Tibial nerve (tissue), 4 donors: Measurements from ENCODE around the gene PLXDC2. TPM values are rescaled to one million over a fixed set of nuclear protein-coding genes. Genes with fewer than 3 reads are reported as not detected.
"Not testable (repeated sequence)": the region's sequence is repeated elsewhere in the genome, so short reads cannot be mapped to it uniquely, and the experiment has no call there.

Experiments used
- DNase-seq, 2 donors: peaks; one replicate each; pipeline ENCODE4 v3.0.0-alpha.2; 2019; ENCODE audit warnings: low spot score in 2 of 2
- H3K27ac ChIP-seq, 4 donors: fragments of 200-600 bp; sonication (generic) in 3 of 4; one replicate each; pipeline ENCODE4 v1.5.1; 2017 to 2019; ENCODE audit warnings: mild to moderate bottlenecking in 1 of 4
- H3K27me3 ChIP-seq, 2 donors: fragments of 200-600 bp; sonication (generic) in 1 of 2; one replicate each; pipeline versions ENCODE4 v1.5.1 to v1.6.0; 2017 to 2019
- H3K36me3 ChIP-seq, 3 donors: fragments of 200-600 bp; sonication (generic); one replicate each; pipeline ENCODE4 v1.5.1; 2018 to 2019
- H3K4me1 ChIP-seq, 4 donors: fragments of 200-600 bp; sonication (generic) in 3 of 4; one replicate each; pipeline ENCODE4 v1.5.1; 2017 to 2019
- H3K4me3 ChIP-seq, 4 donors: fragments of 200-600 bp; sonication (generic) in 3 of 4; one replicate each; pipeline ENCODE4 v1.5.1; 2017 to 2019; ENCODE audit warnings: mild to moderate bottlenecking in 1 of 4, moderate library complexity in 1 of 4
- H3K9me3 ChIP-seq, 4 donors: fragments of 200-600 bp; sonication (generic) in 3 of 4; one replicate each; pipeline ENCODE4 v1.5.1; 2017 to 2019
- EP300 ChIP-seq, 2 donors: sonication (generic); formaldehyde crosslinking; IDR thresholded peaks; one replicate each; pipeline ENCODE4 v1.6.1; 2017; ENCODE audit warnings: antibody characterized with exemption in 2 of 2, mild to moderate bottlenecking in 1 of 2
- POLR2A ChIP-seq, 2 donors: fragments of 450-650 bp; IDR thresholded peaks; one replicate each; pipeline ENCODE4 v1.6.1; 2017; ENCODE audit warnings: antibody characterized with exemption in 2 of 2, mild to moderate bottlenecking in 2 of 2, moderate library complexity in 2 of 2
- WGBS, 2 donors: methylation state at CpG; one replicate each; pipeline ENCODE4 v1.1.5; 2018; 5-methylcytosine and 5-hydroxymethylcytosine counted together
- total RNA-seq, 4 donors: library from RNA; depleted of rRNA; stranded (reverse); fragments of >200 nt; gene quantifications; one replicate each; pipeline ENCODE4 v1.1.0, GENCODE V29; 2016
- TF ChIP-seq, protein P1 (sequence below), 5 experiments: fragments of 200-600 bp in 3 of 5; fragments of 450-650 bp in 2 of 5; sonication (generic) in 3 of 5; IDR thresholded peaks; one replicate each; pipeline ENCODE4 v1.5.1; 2016 to 2019; ENCODE audit warnings: antibody characterized with exemption in 5 of 5, mild to moderate bottlenecking in 3 of 5, moderate library complexity in 2 of 5

PLXDC2 gene
- total RNA-seq, 4 donors from 2014 or later, result 55.2 to 79.2 (median 74.5) TPM

DNA sequence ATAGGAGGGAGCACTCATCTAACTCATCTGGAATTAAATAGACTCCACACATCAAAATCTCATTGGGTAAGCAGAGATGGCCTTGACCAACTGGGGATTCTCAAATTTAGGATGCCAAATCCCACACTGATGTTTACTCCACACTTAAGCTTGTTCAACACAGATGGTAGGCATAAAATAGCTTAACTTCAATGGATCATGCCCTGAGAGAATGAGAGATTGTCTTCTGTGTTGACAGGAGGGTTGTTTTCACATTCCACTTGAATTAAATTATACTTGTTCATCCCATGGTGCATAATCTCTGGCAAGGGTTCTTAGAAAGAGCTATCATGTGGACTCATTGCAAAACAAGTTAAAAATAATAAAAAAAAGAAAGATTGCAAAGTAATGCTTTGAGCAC is 391.4 kb downstream of the PLXDC2 start:
- Histone ChIP-seq H3K27me3 (no peaks in the 10 kb centered on the region), H3K4me3 (no peak overlapping the region), H3K9me3 (no peaks in the 10 kb centered on the region), H3K27ac (no peak overlapping the region), H3K36me3 (peaks cover 0 to 11% (median 0%) of the 10 kb centered on the region in 3 donors), H3K4me1 (no peaks in the 10 kb centered on the region)
- no peak for TF ChIP-seq POLR2A (IDR thresholded peaks at IDR 0.05)
- peak in 1 of 2 donors; percentile 10 for TF ChIP-seq EP300 (IDR thresholded peaks at IDR 0.05)
- TF ChIP-seq, protein P1, sequence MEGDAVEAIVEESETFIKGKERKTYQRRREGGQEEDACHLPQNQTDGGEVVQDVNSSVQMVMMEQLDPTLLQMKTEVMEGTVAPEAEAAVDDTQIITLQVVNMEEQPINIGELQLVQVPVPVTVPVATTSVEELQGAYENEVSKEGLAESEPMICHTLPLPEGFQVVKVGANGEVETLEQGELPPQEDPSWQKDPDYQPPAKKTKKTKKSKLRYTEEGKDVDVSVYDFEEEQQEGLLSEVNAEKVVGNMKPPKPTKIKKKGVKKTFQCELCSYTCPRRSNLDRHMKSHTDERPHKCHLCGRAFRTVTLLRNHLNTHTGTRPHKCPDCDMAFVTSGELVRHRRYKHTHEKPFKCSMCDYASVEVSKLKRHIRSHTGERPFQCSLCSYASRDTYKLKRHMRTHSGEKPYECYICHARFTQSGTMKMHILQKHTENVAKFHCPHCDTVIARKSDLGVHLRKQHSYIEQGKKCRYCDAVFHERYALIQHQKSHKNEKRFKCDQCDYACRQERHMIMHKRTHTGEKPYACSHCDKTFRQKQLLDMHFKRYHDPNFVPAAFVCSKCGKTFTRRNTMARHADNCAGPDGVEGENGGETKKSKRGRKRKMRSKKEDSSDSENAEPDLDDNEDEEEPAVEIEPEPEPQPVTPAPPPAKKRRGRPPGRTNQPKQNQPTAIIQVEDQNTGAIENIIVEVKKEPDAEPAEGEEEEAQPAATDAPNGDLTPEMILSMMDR (IDR thresholded peaks at IDR 0.05), result no peak
- no peak for DNase-seq

DNA sequence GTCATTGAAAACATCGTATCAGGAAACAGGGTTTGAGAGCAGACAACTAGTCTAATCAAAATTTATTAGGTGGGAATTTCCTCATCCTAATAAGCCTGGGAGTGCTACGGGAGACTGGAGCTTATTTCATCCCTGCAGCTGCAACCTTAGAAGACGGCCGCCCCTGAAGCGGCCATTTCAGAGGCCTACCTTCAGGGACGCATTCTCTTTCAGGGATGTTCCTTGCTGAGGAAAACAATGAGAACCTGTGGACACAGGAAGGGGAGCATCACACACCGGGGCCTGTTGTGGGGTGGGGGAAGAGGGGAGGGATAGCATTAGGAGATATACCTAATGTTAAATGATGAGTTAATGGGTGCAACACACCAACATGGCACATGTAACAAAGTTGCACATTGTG is 392.9 kb downstream of the PLXDC2 start:
- H3K27ac ChIP-seq, H3K27me3 ChIP-seq, H3K9me3 ChIP-seq, H3K4me3 ChIP-seq, DNase-seq, H3K4me1 ChIP-seq: not testable (repeated sequence)
- H3K36me3 ChIP-seq, result peaks cover 0 to 11% (median 0%) of the 10 kb centered on the region in 3 donors
- 93 to 96% methylated on average over 7 of the region's 7 CpGs for WGBS, 2 donors

DNA sequence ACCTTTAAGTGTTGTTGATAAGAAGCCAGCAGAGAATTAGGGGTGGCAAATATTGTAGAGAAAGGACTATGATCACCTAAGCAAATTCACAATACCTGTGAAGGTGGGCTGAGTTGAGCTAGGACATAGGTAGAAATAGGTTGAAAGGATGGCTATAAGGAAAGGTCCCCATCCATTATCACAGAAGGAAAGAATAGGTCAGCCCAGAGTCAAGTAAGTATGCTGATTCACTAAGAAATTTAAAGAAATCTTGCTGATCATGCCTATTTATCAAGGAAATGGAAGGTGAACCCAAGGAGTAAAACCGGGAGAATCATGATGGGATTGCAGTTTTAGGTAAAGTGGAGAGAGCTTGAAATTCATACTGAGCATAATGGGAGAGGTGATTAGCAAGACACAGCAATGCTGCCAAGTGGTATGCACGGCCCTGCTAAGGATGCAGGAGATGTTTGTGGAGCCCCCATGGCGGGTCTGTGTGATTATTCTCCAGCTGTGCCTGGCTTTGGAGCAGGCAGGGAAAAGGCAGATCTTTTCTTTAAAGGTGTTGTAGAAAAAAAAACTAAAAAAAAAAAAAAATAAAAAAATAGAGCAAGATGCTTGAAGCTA is 399.4 kb downstream of the PLXDC2 start:
- Histone ChIP-seq H3K27ac (no peak overlapping the region), H3K36me3 (peaks cover 0 to 11% (median 0%) of the 10 kb centered on the region in 3 donors), H3K9me3 (no peaks in the 10 kb centered on the region), H3K4me3 (no peak overlapping the region), H3K4me1 (peaks cover 0 to 10% (median 0%) of the 10 kb centered on the region in 4 donors), H3K27me3 (no peaks in the 10 kb centered on the region)
- 82 to 83% methylated on average over 3 of the region's 3 CpGs for WGBS, 2 donors
- TF ChIP-seq POLR2A (IDR thresholded peaks at IDR 0.05) (no peak), EP300 (IDR thresholded peaks at IDR 0.05) (no peak)
- no peak for DNase-seq

DNA sequence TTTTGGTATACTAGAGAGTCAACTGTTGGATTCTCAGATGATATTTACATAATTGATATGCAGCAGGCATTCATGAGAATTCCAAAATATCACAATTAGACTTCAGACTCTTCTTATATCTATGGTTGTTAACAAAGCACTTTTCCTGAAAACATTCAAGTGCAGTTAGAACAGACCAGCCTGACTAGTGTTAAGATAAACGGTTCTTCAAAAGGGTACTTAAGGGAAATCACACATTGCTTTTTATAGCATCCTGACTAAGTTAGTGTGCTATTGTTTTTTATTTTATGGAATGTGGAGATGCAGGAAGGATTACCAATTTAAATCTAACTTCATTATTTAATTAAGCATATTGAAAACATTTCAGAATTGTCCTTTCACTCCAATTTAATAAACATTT is 405.1 kb downstream of the PLXDC2 start:
- peaks cover 0 to 9% (median 0%) of the 10 kb centered on the region in 4 donors for H3K4me1 ChIP-seq
- DNase-seq, result no peak
- H3K9me3 ChIP-seq, result no peaks in the 10 kb centered on the region
- H3K36me3 ChIP-seq, result no peaks in the 10 kb centered on the region
- H3K4me3 ChIP-seq, result no peak overlapping the region
- WGBS, 2 donors, result 15 to 17% methylated on average over 1 of the region's 1 CpG
- H3K27ac ChIP-seq, result no peak overlapping the region
- no peaks in the 10 kb centered on the region for H3K27me3 ChIP-seq
- TF ChIP-seq, protein P1 (IDR thresholded peaks at IDR 0.05), result no peak
- TF ChIP-seq POLR2A (IDR thresholded peaks at IDR 0.05) (no peak), EP300 (IDR thresholded peaks at IDR 0.05) (no peak)

DNA sequence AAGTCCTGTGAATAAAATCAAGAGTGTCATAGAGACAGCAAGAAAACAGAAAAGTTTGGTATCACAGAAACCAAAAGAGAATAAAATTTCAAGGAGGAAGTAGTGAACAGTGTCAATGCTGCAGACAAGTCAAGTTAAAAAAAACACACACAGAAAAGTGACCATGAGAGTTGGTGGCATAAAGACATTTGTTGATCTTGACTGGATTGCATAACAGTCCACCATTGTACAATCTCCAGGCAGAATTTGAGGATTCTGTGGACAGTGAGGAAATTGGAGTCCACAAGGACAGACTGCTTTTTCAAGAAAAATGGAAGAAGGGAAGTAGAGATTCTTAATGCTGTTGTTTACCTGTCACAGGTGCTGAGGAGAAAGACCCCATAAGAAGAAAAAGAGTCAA is 412.5 kb downstream of the PLXDC2 start:
- no peak for TF ChIP-seq POLR2A (IDR thresholded peaks at IDR 0.05)
- no peak for TF ChIP-seq EP300 (IDR thresholded peaks at IDR 0.05)
- TF ChIP-seq, protein P1 (IDR thresholded peaks at IDR 0.05), result no peak
- Histone ChIP-seq H3K36me3 (no peaks in the 10 kb centered on the region), H3K27ac (no peak overlapping the region), H3K4me1 (no peaks in the 10 kb centered on the region), H3K9me3 (no peaks in the 10 kb centered on the region), H3K27me3 (no peaks in the 10 kb centered on the region), H3K4me3 (no peak overlapping the region)
- no peak for DNase-seq

DNA sequence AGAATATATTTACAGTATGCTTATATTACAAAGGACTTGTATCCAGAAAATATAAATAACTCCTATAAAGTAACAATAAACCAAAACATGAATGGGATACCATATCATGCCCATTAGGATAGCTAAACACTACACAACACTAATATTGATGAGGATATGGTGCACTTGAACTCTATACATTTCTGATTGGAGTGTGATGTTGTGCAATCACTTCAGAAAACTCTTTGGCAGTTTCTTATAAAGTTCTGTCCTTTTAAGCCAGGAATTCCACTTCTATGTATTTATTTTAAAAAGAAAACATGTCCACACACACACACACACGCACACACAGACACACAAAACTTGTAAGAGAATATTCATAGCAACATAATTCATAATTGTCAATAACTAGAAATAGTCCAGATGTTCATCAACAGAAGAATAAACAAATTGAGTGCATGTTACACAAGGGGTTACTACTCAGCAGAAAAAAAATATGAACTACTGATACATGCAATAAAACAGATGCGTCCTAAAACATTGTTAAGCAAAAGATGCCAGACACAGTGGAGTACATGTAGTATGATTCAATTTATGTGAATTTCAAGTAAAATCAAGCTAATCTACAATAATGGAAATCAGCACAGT is 416.0 kb downstream of the PLXDC2 start:
- Histone ChIP-seq H3K4me1 (no peaks in the 10 kb centered on the region), H3K4me3 (no peak overlapping the region), H3K27ac (no peak overlapping the region), H3K9me3 (no peaks in the 10 kb centered on the region), H3K27me3 (no peaks in the 10 kb centered on the region), H3K36me3 (no peaks in the 10 kb centered on the region)
- 82 to 87% methylated on average over 2 of the region's 2 CpGs for WGBS, 2 donors
- TF ChIP-seq, protein P1 (IDR thresholded peaks at IDR 0.05), result no peak
- no peak for TF ChIP-seq EP300 (IDR thresholded peaks at IDR 0.05)
- no peak for TF ChIP-seq POLR2A (IDR thresholded peaks at IDR 0.05)
- no peak for DNase-seq
